ENCODE results near the gene FLVCR1. TPM values are rescaled to one million over a fixed set of nuclear protein-coding genes. Genes with fewer than 3 reads are reported as not detected.

Gene FLVCR1
- total and polyA plus RNA-seq, 2 donors from 2014 or later: 2.9 to 6.8 TPM

GRCh38 chr1:212856755-212857154 lies 1.3 kb upstream of the FLVCR1 start:
- FAIRE-seq: no peak
- no peaks in the 10 kb centered on the region for H3K27me3 ChIP-seq (ENCODE audit: control insufficient read depth, insufficient read depth, low read length)
- H3K9me3 ChIP-seq (ENCODE audit: control insufficient read depth in 2 of 3, insufficient read depth in 1 of 3, low read length in 3 of 3): no peaks in the 10 kb centered on the region
- H3K4me3 ChIP-seq (ENCODE audit: low read length in 3 of 3): peak overlapping the region in 2 of 3 donors; percentile 45 to 86
- no peak overlapping the region for H3K27ac ChIP-seq (ENCODE audit: low read depth in 2 of 2, low read length in 2 of 2)
- DNase-seq: peak in 2 of 5 donors; percentile 9 to 40
- intact Hi-C loops (cut with DNase I): no loop called here
- peaks cover 0 to 13% (median 7%) of the 10 kb centered on the region in 3 donors for H3K4me1 ChIP-seq (ENCODE audit: control insufficient read depth in 2 of 3, insufficient read depth in 2 of 3, low read depth in 1 of 3, low read length in 3 of 3)
- H3K36me3 ChIP-seq (ENCODE audit: control insufficient read depth in 2 of 3, insufficient read depth in 3 of 3, low read length in 3 of 3): no peaks in the 10 kb centered on the region
- no peak for TF ChIP-seq CTCF (IDR thresholded peaks at IDR 0.05; ENCODE audit: borderline replicate concordance, extremely low read depth, insufficient read depth)
- no peak overlapping the region for H3K9ac ChIP-seq (ENCODE audit: low read length in 3 of 3)

GRCh38 chr1:212858461-212859265 lies 588 bp downstream of the FLVCR1 start:
- peaks cover 0 to 13% (median 7%) of the 10 kb centered on the region in 3 donors for H3K4me1 ChIP-seq (ENCODE audit: control insufficient read depth in 2 of 3, insufficient read depth in 2 of 3, low read depth in 1 of 3, low read length in 3 of 3)

GRCh38 chr1:212860713-212861581 lies 2.9 kb downstream of the FLVCR1 start:
- no peak for FAIRE-seq
- no peak overlapping the region for H3K27ac ChIP-seq (ENCODE audit: low read depth in 2 of 2, low read length in 2 of 2)
- intact Hi-C loops (cut with DNase I): no loop called here
- DNase-seq: peak in 1 of 5 donors; percentile 42
- no peak for TF ChIP-seq CTCF (IDR thresholded peaks at IDR 0.05; ENCODE audit: borderline replicate concordance, extremely low read depth, insufficient read depth)
- no peaks in the 10 kb centered on the region for H3K9me3 ChIP-seq (ENCODE audit: control insufficient read depth in 2 of 3, insufficient read depth in 1 of 3, low read length in 3 of 3)
- H3K9ac ChIP-seq (ENCODE audit: low read length in 3 of 3): no peak overlapping the region
- H3K27me3 ChIP-seq (ENCODE audit: control insufficient read depth, insufficient read depth, low read length): no peaks in the 10 kb centered on the region
- H3K36me3 ChIP-seq (ENCODE audit: control insufficient read depth in 2 of 3, insufficient read depth in 3 of 3, low read length in 3 of 3): peaks cover 0 to 4% (median 2%) of the 10 kb centered on the region in 3 donors
- H3K4me1 ChIP-seq (ENCODE audit: control insufficient read depth in 2 of 3, insufficient read depth in 2 of 3, low read depth in 1 of 3, low read length in 3 of 3): peaks cover 0 to 13% (median 7%) of the 10 kb centered on the region in 3 donors
- peak overlapping the region in 1 of 3 donors; percentile 8 for H3K4me3 ChIP-seq (ENCODE audit: low read length in 3 of 3)

More at GRCh38 chr1:212858461-212859265, 588 bp downstream of the FLVCR1 start:
- no peaks in the 10 kb centered on the region for H3K27me3 ChIP-seq (ENCODE audit: control insufficient read depth, insufficient read depth, low read length)
- FAIRE-seq (no peak), DNase-seq (peak in 3 of 5 donors; percentile 67 to 76 (median 72))
- intact Hi-C loops (cut with DNase I): no loop called here
- H3K27ac ChIP-seq (ENCODE audit: low read depth in 2 of 2, low read length in 2 of 2): peak overlapping the region; percentile 65 to 93
- peak overlapping the region; percentile 68 to 86 (median 85) for H3K4me3 ChIP-seq (ENCODE audit: low read length in 3 of 3)
- no peaks in the 10 kb centered on the region for H3K9me3 ChIP-seq (ENCODE audit: control insufficient read depth in 2 of 3, insufficient read depth in 1 of 3, low read length in 3 of 3)
- H3K9ac ChIP-seq (ENCODE audit: low read length in 3 of 3): peak overlapping the region; percentile 41 to 84 (median 79)
- no peak for TF ChIP-seq CTCF (IDR thresholded peaks at IDR 0.05; ENCODE audit: borderline replicate concordance, extremely low read depth, insufficient read depth)
- H3K36me3 ChIP-seq (ENCODE audit: control insufficient read depth in 2 of 3, insufficient read depth in 3 of 3, low read length in 3 of 3): peaks cover 0 to 2% (median 0%) of the 10 kb centered on the region in 3 donors
